T-helper 17 cell (primary cell): ENCODE results near the gene SMIM44. TPM values are rescaled to one million over a fixed set of nuclear protein-coding genes. Genes with fewer than 3 reads are reported as not detected.

Experiments used
- ATAC-seq: fragments of 150-1000 bp; cut with Tn5 transposase; 2 replicates; pipeline ENCODE4 v1.10.0; 2021; ENCODE audit warnings: mild to moderate bottlenecking, moderate library complexity
- DNase-seq, 3 donors: peaks; one replicate each; pipeline versions ENCODE4 v3.0.0 to v3.0.0-alpha.2; 2020 to 2021
- H3K9me3 ChIP-seq: one replicate; pipeline ENCODE4 v1.7.0; 2013; ENCODE audit warnings: low read length, mild to moderate bottlenecking; ENCODE audit not compliant: control insufficient read depth, poor library complexity, severe bottlenecking
- H3K27ac Mint-ChIP-seq: one replicate; pipeline ENCODE4 v1.8.0; 2022; ENCODE audit warnings: mild to moderate bottlenecking, moderate library complexity, mixed read lengths
- H3K27me3 Mint-ChIP-seq: one replicate; pipeline ENCODE4 v1.8.0; 2022; ENCODE audit warnings: mixed read lengths
- H3K36me3 Mint-ChIP-seq: one replicate; pipeline ENCODE4 v1.8.0; 2022; ENCODE audit warnings: low read depth, mixed read lengths
- H3K4me1 Mint-ChIP-seq: one replicate; pipeline ENCODE4 v1.8.0; 2022; ENCODE audit warnings: mild to moderate bottlenecking, mixed read lengths
- H3K4me3 Mint-ChIP-seq: one replicate; pipeline ENCODE4 v1.8.0; 2022; ENCODE audit warnings: mild to moderate bottlenecking, moderate library complexity, mixed read lengths
- total RNA-seq, 4 donors: library from RNA in 2 of 4; stranded (reverse) in 2 of 4; gene quantifications; one replicate each; pipeline ENCODE4 v1.2.3 and lab custom pipeline; 2022 to 2026

The SMIM44 gene
- total RNA-seq, 2 donors from 2014 or later, result not detected

GRCh38 chr19:3501780-3502179 lies 18.5 kb upstream of the SMIM44 start:
- H3K36me3 Mint-ChIP-seq, result peaks cover 2% of the 10 kb centered on the region
- no peak overlapping the region for H3K4me3 Mint-ChIP-seq
- ATAC-seq (no peak), DNase-seq (no peak)
- no peak overlapping the region for H3K27ac Mint-ChIP-seq
- H3K9me3 ChIP-seq, result no peaks in the 10 kb centered on the region
- H3K4me1 Mint-ChIP-seq, result peaks cover 32% of the 10 kb centered on the region
- no peaks in the 10 kb centered on the region for H3K27me3 Mint-ChIP-seq

DNA sequence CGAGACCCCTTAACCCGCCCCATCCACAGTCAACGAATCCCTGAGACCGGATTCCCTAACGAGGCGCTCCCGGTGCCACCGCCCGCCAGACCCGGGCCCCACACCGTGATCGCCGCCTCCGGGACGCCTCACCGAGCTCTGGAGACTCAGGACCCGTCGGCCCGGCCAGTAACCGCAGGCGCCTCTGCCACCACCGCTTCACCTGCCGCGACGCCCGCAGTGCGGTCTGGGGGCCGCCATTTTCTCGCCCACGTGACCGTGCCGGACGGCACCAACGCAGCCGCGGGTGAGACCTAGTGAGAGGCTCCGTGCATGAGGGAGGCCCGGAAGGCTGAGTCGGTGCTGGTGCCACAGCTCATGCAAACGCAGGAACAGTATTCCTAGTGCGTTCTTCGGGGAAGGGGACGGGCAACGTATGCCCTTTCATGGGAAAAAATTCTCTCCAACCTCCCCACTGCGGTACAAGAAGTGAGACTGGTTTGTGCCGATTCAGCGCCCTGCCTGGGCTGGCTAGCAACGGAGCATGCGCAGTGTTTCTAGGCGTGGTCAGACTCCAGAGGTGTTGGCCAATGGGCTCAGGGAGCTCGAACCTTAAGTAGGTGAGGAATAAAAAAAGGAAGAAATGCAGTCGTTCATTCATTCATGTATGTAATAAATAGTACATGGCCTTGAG lies 17.3 kb upstream of the SMIM44 start, which contains the start of gene DOHH:
DOHH (minus strand) TSS at position 246 of the 673 bp plus-strand sequence. CDS start 3,860 bp downstream, outside the sequence.
- DNase-seq, result peak; percentile 77 to 88 (median 86)
- ATAC-seq, result peak; percentile 91
- Mint-ChIP-seq H3K27me3 (no peaks in the 10 kb centered on the region), H3K4me3 (peak within 1 kb of the TSS; percentile 93), H3K36me3 (no peaks in the 10 kb centered on the region), H3K4me1 (peaks cover 27% of the 10 kb centered on the region), H3K27ac (peak within 1 kb of the TSS; percentile 94)
- H3K9me3 ChIP-seq, result no peaks in the 10 kb centered on the region

DNA sequence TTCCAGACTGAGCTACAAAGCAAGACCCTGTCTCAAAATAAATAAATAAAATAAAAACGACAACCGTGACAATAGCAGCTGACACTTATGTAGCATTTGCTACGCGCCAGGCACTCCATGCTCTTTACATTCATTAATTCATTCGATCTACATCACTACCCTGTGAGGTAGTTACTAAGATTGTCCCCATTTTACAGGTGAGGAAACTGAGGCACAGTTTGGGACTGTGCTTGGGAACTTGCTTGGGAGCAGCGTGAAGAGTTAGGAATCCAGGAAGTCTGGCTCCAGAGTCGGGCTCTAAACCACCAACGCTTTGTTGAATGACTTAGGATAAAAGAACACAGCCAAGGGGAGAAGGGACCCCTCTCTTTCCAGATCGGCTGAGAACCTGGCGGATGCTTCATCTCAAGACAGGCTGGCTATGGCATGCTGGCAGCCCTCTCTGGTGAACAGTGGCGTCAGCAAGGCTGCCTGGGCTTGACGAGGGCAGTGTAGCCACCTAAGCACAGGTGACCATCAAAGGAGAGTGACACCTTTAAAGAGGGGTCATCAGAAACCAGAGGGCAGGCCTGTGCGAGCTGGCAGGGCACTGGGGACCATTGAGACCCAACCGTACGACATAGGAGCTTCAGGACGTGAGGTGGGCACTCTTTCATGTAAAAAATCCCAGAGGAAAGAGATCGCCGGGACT lies 16.6 kb upstream of the SMIM44 start:
- no peaks in the 10 kb centered on the region for H3K36me3 Mint-ChIP-seq
- H3K4me3 Mint-ChIP-seq, result peak overlapping the region; percentile 93
- H3K27ac Mint-ChIP-seq, result peak overlapping the region; percentile 94
- H3K27me3 Mint-ChIP-seq, result no peaks in the 10 kb centered on the region
- H3K4me1 Mint-ChIP-seq, result peaks cover 25% of the 10 kb centered on the region
- H3K9me3 ChIP-seq, result no peaks in the 10 kb centered on the region
- no peak for DNase-seq
- no peak for ATAC-seq

DNA sequence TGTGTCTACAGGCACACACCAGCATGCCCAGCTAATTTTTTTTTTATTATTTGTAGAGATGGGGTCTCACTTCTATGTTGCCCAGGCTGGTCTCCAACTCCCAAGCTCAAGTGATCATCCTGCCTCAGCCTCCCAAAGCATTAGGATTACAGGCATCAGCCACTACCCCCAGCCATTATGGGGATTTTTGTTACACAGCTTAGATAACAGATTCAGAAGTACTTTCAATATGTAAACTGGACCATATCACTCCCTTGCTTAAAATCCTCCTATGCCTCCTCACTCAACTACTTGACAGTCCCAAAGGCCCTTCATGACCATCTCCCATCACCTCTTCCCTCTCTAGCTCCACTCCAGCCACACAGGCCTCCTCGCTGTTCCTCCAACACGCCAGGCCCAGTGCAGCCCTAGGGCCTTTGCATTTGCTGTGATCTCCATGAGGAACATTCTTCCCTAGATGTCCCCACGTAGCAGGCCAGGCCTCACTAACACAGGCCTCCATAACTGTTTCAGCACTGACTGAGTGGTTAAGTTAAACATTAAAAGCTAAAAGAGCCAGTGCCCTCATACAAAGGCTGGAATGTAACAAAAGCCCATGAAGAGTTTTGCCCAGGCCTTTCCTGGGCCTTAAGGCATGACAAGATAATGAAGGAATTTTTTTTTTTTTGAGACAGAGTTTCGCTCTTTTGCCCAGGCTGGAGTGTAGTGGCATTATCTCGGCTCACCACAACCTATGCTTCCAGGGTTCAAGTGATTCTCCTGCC lies 14.7 kb upstream of the SMIM44 start:
- Mint-ChIP-seq H3K36me3 (no peaks in the 10 kb centered on the region), H3K27ac (no peak overlapping the region), H3K27me3 (no peaks in the 10 kb centered on the region), H3K4me3 (no peak overlapping the region), H3K4me1 (peaks cover 22% of the 10 kb centered on the region)
- ATAC-seq, result no peak
- no peaks in the 10 kb centered on the region for H3K9me3 ChIP-seq
- no peak for DNase-seq

DNA sequence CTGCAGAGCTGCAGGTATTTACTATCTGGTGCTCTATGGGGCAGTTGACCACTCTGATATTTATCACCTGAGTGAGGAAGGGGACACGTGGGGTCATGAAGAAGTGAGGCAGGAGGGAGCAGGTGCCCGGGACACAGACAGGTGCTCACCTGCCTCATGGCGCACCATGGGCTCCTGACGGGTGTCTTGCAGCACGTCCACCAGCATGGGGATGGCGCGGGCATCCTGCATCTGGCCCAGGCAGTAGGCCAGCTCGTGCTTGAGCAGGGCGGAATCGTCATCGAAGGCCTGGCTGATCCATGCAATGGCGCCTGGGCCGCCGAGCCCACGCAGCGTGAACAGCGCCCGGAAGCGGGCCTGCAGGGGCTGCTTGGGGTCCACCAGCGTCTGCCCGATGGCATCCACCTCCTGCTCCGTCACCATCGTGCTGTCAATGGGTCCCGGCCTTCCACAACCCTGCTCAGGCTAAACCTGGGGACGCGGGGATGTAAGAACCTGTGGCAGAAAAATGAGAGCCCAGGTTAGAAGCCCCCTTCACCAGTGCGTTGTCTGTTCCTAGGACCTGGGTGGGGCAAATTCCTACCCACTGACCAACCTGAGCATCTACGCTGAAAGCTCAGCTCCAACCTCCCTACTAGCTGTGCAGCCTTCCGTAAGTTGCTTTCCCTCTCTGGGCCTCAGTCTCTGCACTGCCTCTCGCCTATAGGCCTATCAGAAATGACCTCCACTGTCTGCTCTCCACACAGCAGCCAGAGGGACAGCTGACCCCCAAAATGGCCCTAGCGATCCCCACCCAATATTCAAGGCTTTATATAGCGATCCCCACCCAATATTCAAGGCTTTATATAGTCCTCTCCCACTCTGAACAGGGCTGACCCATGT lies 13.4 kb upstream of the SMIM44 start:
- Mint-ChIP-seq H3K36me3 (no peaks in the 10 kb centered on the region), H3K27ac (no peak overlapping the region), H3K4me3 (peak overlapping the region; percentile 41), H3K4me1 (peaks cover 22% of the 10 kb centered on the region), H3K27me3 (no peaks in the 10 kb centered on the region)
- H3K9me3 ChIP-seq, result no peaks in the 10 kb centered on the region
- DNase-seq, result no peak
- no peak for ATAC-seq

DNA sequence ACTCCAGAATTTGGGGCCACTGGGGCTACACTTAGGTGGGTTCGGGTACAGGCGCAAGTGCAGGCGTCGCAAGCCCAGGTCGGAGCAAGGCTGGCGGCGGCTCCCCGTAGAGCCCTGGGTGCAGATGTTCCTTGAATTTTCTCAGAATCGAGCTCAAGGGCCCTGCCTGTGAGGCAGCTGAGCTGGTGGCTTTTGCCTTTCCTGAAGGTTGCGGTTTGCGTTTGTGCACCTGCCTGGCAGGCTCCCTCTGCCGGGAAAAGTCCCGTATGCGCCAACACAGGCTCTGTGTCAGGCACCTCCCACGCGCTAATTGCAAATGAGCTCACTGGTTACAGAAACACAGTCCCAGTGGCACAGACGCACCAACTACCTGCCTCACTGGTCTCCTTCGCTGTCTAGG lies 11.3 kb upstream of the SMIM44 start:
- H3K9me3 ChIP-seq, result no peaks in the 10 kb centered on the region
- no peaks in the 10 kb centered on the region for H3K36me3 Mint-ChIP-seq
- peak overlapping the region; percentile 54 for H3K27ac Mint-ChIP-seq
- ATAC-seq (peak; percentile 84), DNase-seq (peak in 2 of 3 donors; percentile 28 to 32)
- H3K4me1 Mint-ChIP-seq, result peaks cover 15% of the 10 kb centered on the region
- no peaks in the 10 kb centered on the region for H3K27me3 Mint-ChIP-seq
- H3K4me3 Mint-ChIP-seq, result no peak overlapping the region

GRCh38 chr19:3494051-3494450 lies 10.8 kb upstream of the SMIM44 start:
- no peak overlapping the region for H3K27ac Mint-ChIP-seq
- no peaks in the 10 kb centered on the region for H3K27me3 Mint-ChIP-seq
- no peaks in the 10 kb centered on the region for H3K36me3 Mint-ChIP-seq
- ATAC-seq (peak; percentile 77), DNase-seq (no peak)
- H3K4me3 Mint-ChIP-seq, result no peak overlapping the region
- H3K4me1 Mint-ChIP-seq, result peaks cover 13% of the 10 kb centered on the region
- no peaks in the 10 kb centered on the region for H3K9me3 ChIP-seq

- ATAC-seq (no peak), DNase-seq (no peak)
- H3K36me3 Mint-ChIP-seq, result no peaks in the 10 kb centered on the region
- no peak overlapping the region for H3K4me3 Mint-ChIP-seq
- H3K9me3 ChIP-seq, result no peaks in the 10 kb centered on the region
- peaks cover 11% of the 10 kb centered on the region for H3K4me1 Mint-ChIP-seq
- no peaks in the 10 kb centered on the region for H3K27me3 Mint-ChIP-seq
- no peak overlapping the region for H3K27ac Mint-ChIP-seq
Observed at GRCh38 chr19:3493651-3494050, 10.4 kb upstream of the SMIM44 start.

DNA sequence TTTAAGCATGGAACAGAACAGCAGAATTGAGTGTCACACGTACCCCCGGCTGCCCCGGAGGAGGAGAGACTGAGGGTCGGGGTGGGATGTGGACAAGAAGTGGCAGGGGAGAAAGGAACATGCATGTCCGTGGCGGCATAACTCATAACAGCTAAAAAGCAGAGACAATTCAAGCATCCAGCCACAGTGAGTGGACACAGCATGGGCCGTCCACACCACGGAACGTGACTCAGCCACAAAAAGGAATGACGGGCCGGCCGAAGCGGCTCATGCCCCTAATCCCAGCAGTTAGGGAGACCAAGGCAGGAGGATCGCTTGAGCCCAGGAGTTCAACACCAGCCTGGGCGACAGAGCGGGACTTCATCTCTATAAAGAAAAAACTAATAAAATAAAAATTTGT lies 9.7 kb upstream of the SMIM44 start:
- no peaks in the 10 kb centered on the region for H3K9me3 ChIP-seq
- Mint-ChIP-seq H3K27me3 (no peaks in the 10 kb centered on the region), H3K4me3 (peak overlapping the region; percentile 33), H3K27ac (no peak overlapping the region), H3K36me3 (no peaks in the 10 kb centered on the region), H3K4me1 (peaks cover 12% of the 10 kb centered on the region)
- DNase-seq (no peak), ATAC-seq (no peak)

GRCh38 chr19:3492131-3492839 lies 9.0 kb upstream of the SMIM44 start:
- Mint-ChIP-seq H3K4me3 (no peak overlapping the region), H3K27ac (no peak overlapping the region), H3K27me3 (no peaks in the 10 kb centered on the region), H3K4me1 (peaks cover 11% of the 10 kb centered on the region), H3K36me3 (no peaks in the 10 kb centered on the region)
- DNase-seq, result no peak
- no peak for ATAC-seq
- H3K9me3 ChIP-seq, result no peaks in the 10 kb centered on the region

- Mint-ChIP-seq H3K27ac (no peak overlapping the region), H3K4me1 (peaks cover 6% of the 10 kb centered on the region), H3K36me3 (no peaks in the 10 kb centered on the region), H3K27me3 (no peaks in the 10 kb centered on the region), H3K4me3 (no peak overlapping the region)
- no peaks in the 10 kb centered on the region for H3K9me3 ChIP-seq
- ATAC-seq (no peak), DNase-seq (no peak)
Observed at GRCh38 chr19:3491396-3492119, 8.3 kb upstream of the SMIM44 start.
